GM23338 (cell line): ENCODE data around the gene SLC1A6. TPM values are rescaled to one million over a fixed set of nuclear protein-coding genes. Genes with fewer than 3 reads are reported as not detected.

Experiments used
- polyA plus RNA-seq: library from polyadenylated mRNA; unstranded; fragments of >200 nt; fragmentation: Nextera tagmentation; extraction: Ambion mirVana; gene quantifications from 2 replicates; pipeline ENCODE4 v1.2.1, GENCODE V29; 2016
- total RNA-seq: library from RNA; depleted of rRNA; stranded (reverse); fragments of >200 nt; shearing (Covaris generic); gene quantifications from 2 replicates; pipeline ENCODE4 v1.2.3, GENCODE V29; 2014; rRNA removed

The SLC1A6 gene
- total and polyA plus RNA-seq, 2 experiments from 2014 or later = 12.6 to 37.3 TPM

Other genes starting within 250 kb of the SLC1A6 start
- gene ADGRE2, start 201.3 kb downstream of the SLC1A6 start, total RNA-seq = 2.4 and 2.9 TPM in 2 replicates
- 2.3 and 2.4 TPM in 2 replicates for gene ADGRE2, start 201.3 kb downstream of the SLC1A6 start, polyA plus RNA-seq
- gene OR7A5, start 144.7 kb downstream of the SLC1A6 start, total RNA-seq = not detected in 2 replicates
- not detected in 2 replicates for gene OR7A5, start 144.7 kb downstream of the SLC1A6 start, polyA plus RNA-seq
- gene OR7C1, start 144.7 kb downstream of the SLC1A6 start, total RNA-seq = not detected in 2 replicates
- 0.03 TPM in 2 replicates for gene OR7C1, start 144.7 kb downstream of the SLC1A6 start, polyA plus RNA-seq
- gene OR7A10, start 130.9 kb downstream of the SLC1A6 start, total RNA-seq = not detected in 2 replicates
- gene OR7A10, start 130.9 kb downstream of the SLC1A6 start, polyA plus RNA-seq = not detected in 2 replicates
- not detected in 2 replicates for gene OR7A17, start 93.7 kb downstream of the SLC1A6 start, total RNA-seq
- gene OR7A17, start 93.7 kb downstream of the SLC1A6 start, polyA plus RNA-seq = not detected in 2 replicates
- gene OR7C2, start 38.4 kb downstream of the SLC1A6 start, total RNA-seq = not detected in 2 replicates
- not detected in 2 replicates for gene OR7C2, start 38.4 kb downstream of the SLC1A6 start, polyA plus RNA-seq
- gene CASP14, start 69.6 kb upstream of the SLC1A6 start, total RNA-seq = not detected in 2 replicates
- gene CASP14, start 69.6 kb upstream of the SLC1A6 start, polyA plus RNA-seq = not detected in 2 replicates
- gene OR1I1, start 102.3 kb upstream of the SLC1A6 start, total RNA-seq = not detected in 2 replicates
- not detected in 2 replicates for gene OR1I1, start 102.3 kb upstream of the SLC1A6 start, polyA plus RNA-seq
- gene SYDE1, start 127.5 kb upstream of the SLC1A6 start, total RNA-seq = 14.3 and 21.4 TPM in 2 replicates
- 3.4 and 4.1 TPM in 2 replicates for gene SYDE1, start 127.5 kb upstream of the SLC1A6 start, polyA plus RNA-seq
- 151 and 172 TPM in 2 replicates for gene NOTCH3, start 221.1 kb upstream of the SLC1A6 start, total RNA-seq
- gene NOTCH3, start 221.1 kb upstream of the SLC1A6 start, polyA plus RNA-seq = 24.3 and 25.0 TPM in 2 replicates